AG09309 (cell line): Measurements from ENCODE around the gene RFTN2.
"Not testable (repeated sequence)": the region's sequence is repeated elsewhere in the genome, so short reads cannot be mapped to it uniquely, and the experiment has no call there.

ENCODE experiments used
- DNase-seq: peaks from one replicate; pipeline ENCODE4 v3.0.0-alpha.2; 2010; ENCODE audit warnings: low read depth
- H3K4me3 ChIP-seq: 2 replicates; pipeline ENCODE4 v1.5.1; 2011; ENCODE audit warnings: mild to moderate bottlenecking, low read depth, low read length, moderate library complexity; ENCODE audit not compliant: control insufficient read depth
- TF ChIP-seq, protein P1 (sequence below): IDR thresholded peaks from 2 replicates; pipeline ENCODE4 v1.5.1; 2011; ENCODE audit warnings: mild to moderate bottlenecking, low read depth, low read length, inconsistent platforms; ENCODE audit not compliant: insufficient read depth, control insufficient read depth; ENCODE audit errors: missing control alignments

Gene RFTN2, protein sequence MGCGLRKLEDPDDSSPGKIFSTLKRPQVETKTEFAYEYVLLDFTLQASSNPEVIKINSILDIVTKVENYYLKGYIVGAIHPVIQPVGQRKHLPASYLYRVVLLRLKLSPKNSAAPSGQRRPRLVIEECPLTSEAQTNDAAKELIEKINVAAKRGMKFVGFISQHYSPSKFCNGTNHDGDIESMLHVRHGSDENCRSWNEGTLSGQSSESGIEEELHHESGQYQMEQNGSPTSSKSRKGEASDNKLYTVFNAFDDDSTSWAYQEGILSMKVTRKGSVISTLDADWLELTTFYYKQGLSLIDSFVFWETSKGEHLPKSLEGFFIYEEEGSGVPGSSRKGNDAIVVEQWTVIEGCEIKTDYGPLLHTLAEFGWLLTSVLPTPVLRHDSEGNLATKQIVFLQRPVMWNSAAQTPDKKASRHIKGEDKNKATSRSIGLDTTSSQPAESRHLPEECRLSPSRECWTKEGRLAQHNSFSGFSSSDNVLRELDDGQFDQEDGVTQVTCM

DNA sequence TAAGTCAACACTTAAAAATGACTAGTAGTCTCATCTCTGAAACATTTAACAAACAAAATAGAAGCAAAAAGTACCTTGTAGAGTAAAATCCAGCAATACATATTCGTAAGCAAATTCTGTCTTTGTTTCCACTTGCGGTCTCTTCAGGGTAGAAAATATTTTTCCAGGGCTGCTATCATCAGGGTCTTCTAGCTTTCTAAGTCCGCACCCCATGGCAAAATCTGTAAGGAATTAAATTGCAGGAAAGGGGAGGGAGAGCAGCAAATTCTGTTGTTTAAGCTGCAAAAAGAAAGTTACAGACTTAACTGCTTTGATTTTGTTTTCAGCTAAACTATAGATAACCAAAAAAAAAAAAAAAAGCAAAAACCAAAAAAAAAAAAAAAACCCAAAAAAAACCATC lies at the start of gene RFTN2:
TSS of gene RFTN2 (minus strand) at position 342 of the 400 bp plus-strand sequence. CDS start at position 213, 129 bp downstream.
- TF ChIP-seq, protein P1, sequence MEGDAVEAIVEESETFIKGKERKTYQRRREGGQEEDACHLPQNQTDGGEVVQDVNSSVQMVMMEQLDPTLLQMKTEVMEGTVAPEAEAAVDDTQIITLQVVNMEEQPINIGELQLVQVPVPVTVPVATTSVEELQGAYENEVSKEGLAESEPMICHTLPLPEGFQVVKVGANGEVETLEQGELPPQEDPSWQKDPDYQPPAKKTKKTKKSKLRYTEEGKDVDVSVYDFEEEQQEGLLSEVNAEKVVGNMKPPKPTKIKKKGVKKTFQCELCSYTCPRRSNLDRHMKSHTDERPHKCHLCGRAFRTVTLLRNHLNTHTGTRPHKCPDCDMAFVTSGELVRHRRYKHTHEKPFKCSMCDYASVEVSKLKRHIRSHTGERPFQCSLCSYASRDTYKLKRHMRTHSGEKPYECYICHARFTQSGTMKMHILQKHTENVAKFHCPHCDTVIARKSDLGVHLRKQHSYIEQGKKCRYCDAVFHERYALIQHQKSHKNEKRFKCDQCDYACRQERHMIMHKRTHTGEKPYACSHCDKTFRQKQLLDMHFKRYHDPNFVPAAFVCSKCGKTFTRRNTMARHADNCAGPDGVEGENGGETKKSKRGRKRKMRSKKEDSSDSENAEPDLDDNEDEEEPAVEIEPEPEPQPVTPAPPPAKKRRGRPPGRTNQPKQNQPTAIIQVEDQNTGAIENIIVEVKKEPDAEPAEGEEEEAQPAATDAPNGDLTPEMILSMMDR = no peak
- peak within 1 kb of the TSS; percentile 47 for H3K4me3 ChIP-seq

GRCh38 chr2:197717863-197718262 lies 42.5 kb upstream of the RFTN2 start:
- no peak overlapping the region for H3K4me3 ChIP-seq
- DNase-seq = no peak
- TF ChIP-seq, protein P1 = no peak

More for the DNA sequence above, at the start of gene RFTN2:
- DNase-seq = no peak

DNA sequence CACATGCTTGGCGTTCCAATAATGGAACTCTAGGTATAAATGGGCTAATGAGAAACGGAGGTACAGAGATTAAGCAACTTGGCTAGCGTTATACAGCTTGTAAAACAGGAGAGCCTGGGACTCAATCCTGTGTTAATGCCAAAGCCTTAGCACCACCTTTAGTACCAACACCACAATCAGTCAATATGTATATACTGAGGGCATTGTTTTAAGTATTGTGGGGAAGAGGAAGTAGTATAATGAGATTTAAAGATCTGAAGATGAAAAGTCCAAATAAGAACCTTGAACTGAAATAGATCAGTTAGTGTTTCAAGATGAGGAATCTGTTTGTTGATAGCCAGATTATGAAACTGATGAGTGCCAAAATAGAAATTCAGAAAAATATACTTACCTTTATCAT lies 37.9 kb upstream of the RFTN2 start:
- H3K4me3 ChIP-seq = no peak overlapping the region
- no peak for DNase-seq
- TF ChIP-seq, protein P1 = no peak

DNA sequence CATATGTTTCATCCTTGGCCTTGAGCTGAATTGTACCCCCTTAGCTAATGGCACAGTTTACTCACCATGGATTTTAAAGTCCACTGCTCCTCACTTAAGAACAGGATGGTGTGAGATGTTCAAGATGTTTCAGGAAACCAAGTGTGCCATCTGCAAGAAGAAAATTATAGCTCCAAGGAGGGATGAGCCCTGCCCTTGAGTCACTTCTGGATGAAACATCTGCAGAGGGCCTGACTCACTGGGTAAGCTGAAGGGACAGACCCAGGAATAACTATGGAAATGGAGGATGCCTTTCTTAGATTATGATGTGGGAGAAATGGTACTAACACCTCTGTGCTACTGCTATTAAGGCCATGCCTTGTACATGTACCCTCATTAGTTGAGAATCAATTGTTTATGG lies 36.2 kb upstream of the RFTN2 start:
- TF ChIP-seq, protein P1 = no peak
- no peak for DNase-seq
- H3K4me3 ChIP-seq = no peak overlapping the region

GRCh38 chr2:197710424-197711042 lies 35.1 kb upstream of the RFTN2 start:
- TF ChIP-seq, protein P1 = no peak
- no peak overlapping the region for H3K4me3 ChIP-seq
- DNase-seq = no peak

DNA sequence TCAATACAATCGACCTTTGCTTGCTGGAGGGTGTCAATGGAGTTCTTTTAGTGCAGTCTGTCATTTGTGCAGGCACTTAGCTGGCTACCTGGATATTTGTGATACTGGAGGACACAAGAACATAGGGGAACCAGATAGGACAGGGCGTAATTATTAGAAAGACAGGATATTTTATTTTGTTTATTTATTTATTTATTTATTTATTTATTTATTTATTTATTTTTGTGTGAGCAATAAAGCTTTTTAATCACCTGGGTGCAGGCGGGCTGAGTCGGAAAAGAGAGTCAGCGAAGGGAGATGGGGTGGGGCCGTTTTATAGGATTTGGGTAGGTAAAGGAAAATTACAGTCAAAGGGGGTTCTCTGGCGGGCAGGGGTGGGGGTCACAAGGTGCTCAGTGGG lies 33.8 kb upstream of the RFTN2 start:
- not testable (repeated sequence) for DNase-seq, H3K4me3 ChIP-seq

DNA sequence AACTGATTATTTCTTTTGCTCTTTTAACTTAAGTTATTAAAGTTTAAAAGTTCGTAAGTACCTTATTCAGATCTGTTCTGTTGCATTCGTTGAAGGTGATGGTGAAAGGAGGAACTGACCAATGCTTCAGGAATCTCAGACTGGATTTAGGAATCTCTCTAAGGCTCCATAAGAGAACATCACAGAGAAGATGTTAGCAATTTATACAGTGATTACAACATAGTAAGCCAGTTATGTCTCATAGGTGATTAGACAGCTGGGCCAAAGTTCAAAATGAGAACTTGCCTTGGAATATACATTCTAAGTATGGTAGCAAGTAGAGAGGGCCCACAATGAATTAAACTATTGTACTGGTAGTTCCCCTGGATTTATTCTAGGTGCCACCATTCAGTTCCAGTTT lies 32.9 kb upstream of the RFTN2 start:
- peak; percentile 44 for DNase-seq

More for the DNA sequence above, 32.9 kb upstream of the RFTN2 start:
- H3K4me3 ChIP-seq = no peak overlapping the region
- TF ChIP-seq, protein P1 = no peak
